Panc1 (cell line): Measurements from ENCODE around the gene SLC49A4. TPM values are rescaled to one million over a fixed set of nuclear protein-coding genes. Genes with fewer than 3 reads are reported as not detected.

Source experiments
- ATAC-seq: fragments of 200-7000 bp; cut with Tn5 transposase; 2 replicates; pipeline ENCODE4 v1.9.1; 2020; ENCODE audit warnings: mild to moderate bottlenecking, moderate library complexity
- BruUV-seq: library from RNA; stranded (reverse); fragments of 400-500 nt; replicated peaks from 2 replicates; lab custom pipeline; 2021; lab: Mats Ljungman, UMichigan
- CTCF ChIA-PET: fragments of 300-600 bp; sonication (Branson Sonifier 250); formaldehyde crosslinking; loops from one replicate; lab custom pipeline; 2022; ENCODE audit warnings: antibody characterized with exemption; lab: Charles Lee
- POLR2A ChIA-PET: fragments of 300-600 bp; sonication (Branson Sonifier 250); formaldehyde crosslinking; loops from one replicate; lab custom pipeline; 2022; ENCODE audit warnings: antibody characterized with exemption; lab: Charles Lee
- DNase-seq: peaks from one replicate; pipeline ENCODE4 v3.0.0-alpha.2; 2010; ENCODE audit warnings: low read depth, low spot score
- H3K27ac ChIP-seq: 2 replicates; pipeline ENCODE4 v1.5.1; 2011; ENCODE audit warnings: mild to moderate bottlenecking, low read length, inconsistent platforms
- H3K27me3 ChIP-seq: fragments of 200-500 bp; sonication (Bioruptor generic); 2 replicates; pipeline ENCODE4 v1.6.0; 2014; ENCODE audit warnings: low read length, inconsistent platforms; ENCODE audit not compliant: control insufficient read depth, insufficient read depth
- H3K36me3 ChIP-seq: fragments of 200-500 bp; sonication (Bioruptor generic); 2 replicates; pipeline ENCODE4 v1.5.1; 2014; ENCODE audit warnings: inconsistent platforms, mild to moderate bottlenecking, low read length, moderate library complexity; ENCODE audit not compliant: control insufficient read depth, insufficient read depth
- H3K4me1 ChIP-seq: 2 replicates; pipeline ENCODE4 v1.5.1; 2011; ENCODE audit warnings: inconsistent platforms, mild to moderate bottlenecking, low read length, moderate library complexity; ENCODE audit not compliant: control insufficient read depth, insufficient read depth
- H3K4me3 ChIP-seq, 2 experiments: 2 replicates each; pipeline ENCODE4 v1.5.1; 2011 to 2012; ENCODE audit warnings: low read depth in 2 of 2, low read length in 2 of 2, mild to moderate bottlenecking in 2 of 2, inconsistent platforms in 1 of 2, moderate library complexity in 1 of 2
- H3K9me3 ChIP-seq: fragments of 200-500 bp; sonication (Bioruptor generic); 2 replicates; pipeline ENCODE4 v1.5.1; 2014; ENCODE audit warnings: low read depth, mild to moderate bottlenecking, inconsistent platforms, low read length, moderate library complexity; ENCODE audit not compliant: control insufficient read depth, insufficient read depth
- CTCF ChIP-seq: fragments of 450-650 bp; IDR thresholded peaks from 2 replicates; pipeline ENCODE4 v1.5.1; 2017; ENCODE audit warnings: mild to moderate bottlenecking
- POLR2AphosphoS5 ChIP-seq: IDR thresholded peaks from 2 replicates; pipeline ENCODE4 v1.6.1; 2012; ENCODE audit warnings: mild to moderate bottlenecking, low read depth, low read length, moderate library complexity
- REST ChIP-seq, 2 experiments: IDR thresholded peaks; 2 replicates each; pipeline ENCODE4 v1.6.1; 2011 to 2012; ENCODE audit warnings: low read depth in 2 of 2, control low read depth in 1 of 2, low read length in 1 of 2, mild to moderate bottlenecking in 1 of 2, moderate library complexity in 1 of 2; ENCODE audit not compliant: insufficient read depth in 1 of 2
- SIN3A ChIP-seq: IDR thresholded peaks from 2 replicates; pipeline ENCODE4 v1.6.1; 2012; ENCODE audit warnings: low read depth, mild to moderate bottlenecking, low read length, moderate library complexity, borderline replicate concordance; ENCODE audit not compliant: insufficient read depth
- TCF7L2 ChIP-seq: IDR thresholded peaks from 2 replicates; pipeline ENCODE4 v1.6.1; 2011; ENCODE audit warnings: mild to moderate bottlenecking, low read depth, low read length, inconsistent platforms
- in situ Hi-C: cut with HindIII; loops from 2 replicates; pipeline ENCODE4 v1.10.0; 2016; ENCODE audit warnings: low sequenced_read_pairs, low pct_unique_long_range_greater_than_20kb
- intact Hi-C: fragments of 100-400 bp; cut with micrococcal nuclease; formaldehyde crosslinking; loops from one replicate; pipeline ENCODE4 v1.10.0; 2022; ENCODE audit not compliant: unreplicated experiment
- total RNA-seq: library from RNA; stranded (reverse); gene quantifications from one replicate; pipeline ENCODE4 v1.2.1, GENCODE V29; 2021; ENCODE audit not compliant: unreplicated experiment

The SLC49A4 gene
- total RNA-seq, 1 experiment from 2014 or later: 15.9 TPM

GRCh38 chr3:122800706-122801237 is 5.9 kb downstream of the SLC49A4 start:
- BruUV-seq: no TSS peak
- in situ Hi-C loops (no loop called here), intact Hi-C loops (no loop called here)
- Histone ChIP-seq H3K4me3 (no peak overlapping the region), H3K4me1 (peaks cover 6% of the 10 kb centered on the region), H3K27ac (no peak overlapping the region), H3K27me3 (no peaks in the 10 kb centered on the region), H3K9me3 (no peaks in the 10 kb centered on the region), H3K36me3 (no peaks in the 10 kb centered on the region)
- ChIA-PET CTCF (no interaction called here), POLR2A (interaction anchor here (0.7 kb wide), 1 partner anchor 161 kb away, joined by 3 read pairs; no protein-coding TSS in a partner anchor)
- ATAC-seq (no peak), DNase-seq (no peak)
- TF ChIP-seq POLR2AphosphoS5: no peak
- no peak for TF ChIP-seq TCF7L2
- no peak for TF ChIP-seq CTCF
- TF ChIP-seq REST (IDR thresholded peaks at IDR 0.05; ENCODE audit: insufficient read depth in 1 of 2, low read depth in 2 of 2, low read length in 1 of 2): no peak
- TF ChIP-seq SIN3A: no peak

GRCh38 chr3:122802323-122802722 is 7.5 kb downstream of the SLC49A4 start:
- in situ Hi-C loops: no loop called here
- no peak for DNase-seq
- H3K27me3 ChIP-seq: no peaks in the 10 kb centered on the region
- H3K36me3 ChIP-seq: no peaks in the 10 kb centered on the region
- no peak for TF ChIP-seq CTCF
- H3K27ac ChIP-seq: no peak overlapping the region
- ChIA-PET CTCF (no interaction called here), POLR2A (no interaction called here)
- no TSS peak for BruUV-seq
- intact Hi-C loops: no loop called here
- no peaks in the 10 kb centered on the region for H3K4me1 ChIP-seq
- ATAC-seq: no peak
- no peaks in the 10 kb centered on the region for H3K9me3 ChIP-seq
- no peak overlapping the region for H3K4me3 ChIP-seq
